K562 (cell line): ENCODE results near the gene ATXN7L2. TPM values are rescaled to one million over a fixed set of nuclear protein-coding genes. Genes with fewer than 3 reads are reported as not detected.
"Not testable (repeated sequence)": the region's sequence is repeated elsewhere in the genome, so short reads cannot be mapped to it uniquely, and the experiment has no call there.

ENCODE experiments used
- ATAC-seq: fragments of 200-7000 bp; cut with Tn5 transposase; 3 replicates; pipeline ENCODE4 v1.9.1; 2020; ENCODE audit warnings: moderate library complexity
- BruUV-seq: library from RNA; stranded (reverse); fragments of 400-500 nt; replicated peaks from 2 replicates; lab custom pipeline; 2021; lab: Mats Ljungman, UMichigan
- CTCF ChIA-PET: fragments of 300-600 bp; formaldehyde crosslinking; extraction: SDS; loops from one replicate; lab custom pipeline; 2021; ENCODE audit warnings: low intra/inter-chr PET ratio; lab: Yijun Ruan, JAX
- POLR2A ChIA-PET: fragments of 300-600, 350-650 bp; sonication (Branson Sonifier 250); formaldehyde crosslinking; extraction: SDS; loops from one replicate; lab custom pipeline; 2021; ENCODE audit warnings: antibody characterized with exemption, inconsistent platforms; lab: Yijun Ruan, JAX
- DNase-seq, 4 experiments: peaks; one replicate each; pipeline versions ENCODE4 v3.0.0 to v3.0.0-alpha.2; 2011 to 2018; ENCODE audit warnings: low spot score in 3 of 4, mixed read lengths in 3 of 4; ENCODE audit errors: extremely low read depth in 1 of 4
- FAIRE-seq: peaks from 2 replicates; lab custom pipeline; 2011; peaks lifted over from hg19 to GRCh38; lab: Jason Lieb, UNC
- H2AFZ ChIP-seq: 2 replicates; pipeline ENCODE4 v1.6.0; 2011; ENCODE audit warnings: low read depth, low read length, control low read depth, inconsistent platforms
- H3K27ac ChIP-seq: fragments of 200-600 bp; 3 replicates; pipeline ENCODE4 v1.8.0; 2011; ENCODE audit warnings: low read depth, mild to moderate bottlenecking, control low read depth, inconsistent platforms, low read length, moderate library complexity, mixed read lengths; ENCODE audit errors: extremely low read depth
- H3K27me3 ChIP-seq, 2 experiments: fragments of 300-600 bp in 1 of 2; 2 replicates in 1 of 2; 3 replicates in 1 of 2; pipeline versions ENCODE4 v1.6.0 to v1.8.0; 2011; ENCODE audit warnings: inconsistent platforms in 2 of 2, low read length in 2 of 2, mild to moderate bottlenecking in 1 of 2, mixed read lengths in 1 of 2, moderate library complexity in 1 of 2; ENCODE audit not compliant: control insufficient read depth in 2 of 2, insufficient read depth in 2 of 2
- H3K36me3 ChIP-seq: fragments of 300-600 bp; 3 replicates; pipeline ENCODE4 v1.8.0; 2011; ENCODE audit warnings: mild to moderate bottlenecking, low read length, inconsistent platforms; ENCODE audit not compliant: control insufficient read depth, insufficient read depth
- H3K4me1 ChIP-seq, 2 experiments: fragments of 200-600 bp in 1 of 2; replicated peaks in 1 of 2; 2 replicates in 1 of 2; 3 replicates in 1 of 2; pipeline versions ENCODE4 v1.5.1 to v1.8.0; 2011; ENCODE audit warnings: inconsistent platforms in 2 of 2, low read length in 2 of 2, mild to moderate bottlenecking in 1 of 2, mixed read lengths in 1 of 2, moderate library complexity in 1 of 2; ENCODE audit not compliant: control insufficient read depth in 2 of 2, insufficient read depth in 2 of 2
- H3K4me2 ChIP-seq: 2 replicates; pipeline ENCODE4 v1.6.1; 2011; ENCODE audit warnings: low read length, control low read depth, inconsistent platforms, mixed read lengths; ENCODE audit not compliant: insufficient read depth
- H3K4me3 ChIP-seq: fragments of 200-600 bp; sonication (generic), shearing (Covaris generic); 2 replicates; pipeline ENCODE4 v1.5.1; 2016; ENCODE audit warnings: control low read depth, inconsistent platforms
- H3K79me2 ChIP-seq: fragments of 200-600 bp; 3 replicates; pipeline ENCODE4 v1.8.0; 2011; ENCODE audit warnings: low read length, inconsistent platforms; ENCODE audit not compliant: control insufficient read depth, insufficient read depth
- H3K9ac ChIP-seq, 2 experiments: 2 replicates each; pipeline versions ENCODE4 v1.6.0 to v1.6.1; 2011; ENCODE audit warnings: low read depth in 2 of 2, low read length in 2 of 2, control low read depth in 1 of 2, inconsistent platforms in 1 of 2, mild to moderate bottlenecking in 1 of 2, mixed read lengths in 1 of 2; ENCODE audit not compliant: insufficient read depth in 1 of 2
- H3K9me1 ChIP-seq: one replicate; pipeline ENCODE4 v1.6.0; 2011; ENCODE audit warnings: inconsistent platforms, mild to moderate bottlenecking, low read length, moderate library complexity; ENCODE audit not compliant: control insufficient read depth, insufficient read depth
- H3K9me3 ChIP-seq: replicated peaks from 2 replicates; pipeline ENCODE4 v1.5.1; 2011; ENCODE audit warnings: low read depth, low read length, inconsistent platforms; ENCODE audit not compliant: control insufficient read depth, insufficient read depth
- H4K20me1 ChIP-seq: replicated peaks from 2 replicates; pipeline ENCODE4 v1.6.1; 2011; ENCODE audit warnings: low read length, inconsistent platforms, mixed read lengths; ENCODE audit not compliant: control insufficient read depth, insufficient read depth
- C11orf30 ChIP-seq: fragments of 450-650 bp; IDR thresholded peaks from 2 replicates; pipeline ENCODE4 v1.6.1; 2016; ENCODE audit warnings: low read depth, mild to moderate bottlenecking
- CBFA2T3 ChIP-seq: fragments of 450-650 bp; IDR thresholded peaks from 2 replicates; pipeline ENCODE4 v1.6.1; 2017
- MAFG ChIP-seq: fragments of 450-650 bp; conservative IDR thresholded peaks from 2 replicates; pipeline ENCODE4 v1.6.1; 2016; ENCODE audit warnings: missing genetic modification characterization, missing compliant biosample characterization
- MAFK ChIP-seq: IDR thresholded peaks from 2 replicates; pipeline ENCODE4 v1.6.1; 2011; ENCODE audit warnings: low read length, improper control_type of control experiment
- NR2F6 ChIP-seq: fragments of 450-650 bp; formaldehyde crosslinking; IDR thresholded peaks from 2 replicates; pipeline ENCODE4 v1.4.0; 2020; ENCODE audit warnings: mild to moderate bottlenecking
- SIN3B ChIP-seq: fragments of 450-650 bp; IDR thresholded peaks from 2 replicates; pipeline ENCODE4 v1.6.1; 2017; ENCODE audit warnings: low read depth, mild to moderate bottlenecking, moderate library complexity
- ZNF316 ChIP-seq: fragments of 450-650 bp; IDR thresholded peaks from 2 replicates; pipeline ENCODE4 v1.6.1; 2016
- WGBS: fragments of 100-300 bp; shearing (Covaris generic); methylation state at CpG from one replicate; pipeline ENCODE4 v1.1.6; 2016; ENCODE audit warnings: low coverage, mixed read lengths; ENCODE audit not compliant: insufficient coverage; ENCODE audit errors: missing lambda C conversion rate; 5-methylcytosine and 5-hydroxymethylcytosine counted together
- in situ Hi-C: fragments of 300-500 bp; cut with MboI; formaldehyde crosslinking; loops from 4 replicates; pipeline ENCODE4 v1.15.0; 2018; ENCODE audit warnings: inconsistent platforms, mixed read lengths
- intact Hi-C: fragments of 100-400 bp; cut with micrococcal nuclease; formaldehyde crosslinking; loops from 2 replicates; pipeline ENCODE4 v1.14.2; 2022
- polyA plus RNA-seq, 8 experiments: library from polyadenylated mRNA; depleted of rRNA in 4 of 8; stranded (reverse) in 5 of 8; unstranded in 3 of 8; fragments of >200 nt; fragmentation: Nextera tagmentation in 2 of 8; fragmentation: Illumina TruSeq in 1 of 8; extraction: Ambion mirVana in 2 of 8; extraction: Trizol in 1 of 8; gene quantifications; 2 replicates each; pipeline versions ENCODE4 v1.2.1 to v1.2.3, GENCODE V29; 2011 to 2014; ENCODE audit warnings: inconsistent platforms in 1 of 8, missing spikeins in 1 of 8
- total RNA-seq, 7 experiments: library from RNA; depleted of rRNA in 6 of 7; stranded (reverse); fragments of >200 nt in 6 of 7; fragmentation: Illumina TruSeq in 2 of 7; extraction: Trizol in 2 of 7; gene quantifications; 2 replicates each; pipeline versions ENCODE4 v1.2.1 to v1.2.3, GENCODE V29; 2011 to 2021; ENCODE audit warnings: low replicate concordance in 1 of 7

ATXN7L2 gene
- total and polyA plus RNA-seq, 9 of the 15 experiments (the other 6 are each of a cell fraction or from before 2014, with no cell fraction given), result 0.21 to 10.4 (median 5.8) TPM

DNA sequence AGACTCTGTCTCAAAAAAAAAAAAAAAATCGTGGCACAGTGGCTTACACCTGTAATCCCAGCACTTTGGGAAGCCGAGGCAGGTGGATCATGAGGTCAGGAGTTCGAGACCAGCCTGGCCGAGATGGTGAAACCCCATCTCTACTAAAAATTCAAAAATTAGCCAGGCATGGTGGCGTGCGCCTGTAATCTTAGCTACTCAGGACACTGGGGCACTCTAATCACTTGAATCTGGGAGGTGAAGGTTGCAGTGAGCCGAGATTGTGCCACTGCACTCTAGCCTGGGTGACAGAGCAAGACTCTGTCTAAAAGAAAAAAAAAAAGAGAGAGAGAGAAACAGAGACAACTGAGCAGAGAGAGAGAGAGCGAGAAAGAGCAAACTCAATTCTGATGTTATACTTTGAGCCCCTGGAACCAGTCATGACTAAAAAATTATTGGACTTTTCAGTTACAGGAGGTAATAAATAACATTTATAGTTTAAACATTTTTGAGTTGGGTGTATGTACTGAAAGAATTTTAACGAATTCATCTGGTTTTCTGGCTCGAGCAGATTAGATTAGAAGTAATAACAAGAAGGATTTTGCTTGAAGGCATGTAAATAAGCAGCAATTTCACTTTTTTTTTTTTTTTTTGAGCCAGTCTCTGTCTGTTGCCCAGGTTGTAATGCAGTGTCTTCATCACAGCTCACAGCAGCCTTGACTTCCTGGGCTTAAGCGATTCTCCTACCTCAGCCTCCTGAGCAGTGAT is 37.6 kb upstream of the ATXN7L2 start:
- intact Hi-C loops, DNase-seq: not testable (repeated sequence)
- POLR2A ChIA-PET, result interaction anchor here (0.6 kb wide), 1 partner anchor 8 kb away, joined by 3 read pairs; no protein-coding TSS in a partner anchor

DNA sequence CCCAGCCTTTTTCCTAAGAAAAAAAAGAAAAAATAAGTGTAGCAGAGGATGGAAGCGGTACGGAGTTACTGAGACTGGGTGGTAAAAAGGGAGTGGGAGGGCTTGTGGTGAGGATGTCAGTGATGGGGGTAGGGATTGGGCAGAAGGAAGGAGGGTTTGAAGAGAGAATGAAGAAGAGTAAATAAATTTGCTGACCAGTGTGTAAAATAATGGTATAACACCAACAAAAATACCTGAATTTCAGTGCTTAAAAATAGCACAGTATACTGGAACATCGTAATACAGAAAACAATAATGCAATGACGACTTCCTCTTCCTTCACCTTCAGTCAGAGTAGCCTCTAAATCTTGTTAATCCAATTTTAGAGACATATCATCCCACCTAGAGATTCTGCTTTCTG is 36.2 kb upstream of the ATXN7L2 start:
- no peaks in the 10 kb centered on the region for H3K79me2 ChIP-seq
- 3% methylated on average over 4 of the region's 4 CpGs for WGBS
- H2AFZ ChIP-seq, result peak overlapping the region; percentile 35
- TF ChIP-seq ZNF316 (peak; percentile 89), MAFG (peak; percentile 34; the same call in 1 of the 2 replicates), C11orf30 (peak; percentile 74), NR2F6 (CRISPR knock-in tag) (no peak), MAFK (peak; percentile 30; the same call in 1 of the 2 replicates), SIN3B (no peak)
- ATAC-seq (no peak), FAIRE-seq (no peak), DNase-seq (no peak)
- no peak overlapping the region for H3K27ac ChIP-seq
- H3K4me1 ChIP-seq, result no peaks in the 10 kb centered on the region; a peak in 1 of 5 replicates
- intact Hi-C loops (no loop called here), in situ Hi-C loops (no loop called here)
- no TSS peak for BruUV-seq
- no peaks in the 10 kb centered on the region for H3K9me1 ChIP-seq
- H3K4me3 ChIP-seq, result no peak overlapping the region
- CTCF ChIA-PET, result interaction anchor here (0.6 kb wide), 1 partner anchor 564 kb away, joined by 3 read pairs; no protein-coding TSS in a partner anchor
- no peaks in the 10 kb centered on the region for H4K20me1 ChIP-seq
- H3K4me2 ChIP-seq, result no peak overlapping the region
- H3K27me3 ChIP-seq, result peaks cover 6 to 11% of the 10 kb centered on the region in 2 experiments; a peak in 3 of 5 replicates
- H3K9me3 ChIP-seq, result no peaks in the 10 kb centered on the region
- no peak overlapping the region for H3K9ac ChIP-seq
- POLR2A ChIA-PET, result no interaction called here
- H3K36me3 ChIP-seq, result no peaks in the 10 kb centered on the region

More for the DNA sequence above, 37.6 kb upstream of the ATXN7L2 start:
- peak; percentile 20; the same call in 1 of the 2 replicates for TF ChIP-seq CBFA2T3
- FAIRE-seq, in situ Hi-C loops, H3K36me3 ChIP-seq, H4K20me1 ChIP-seq, H3K4me2 ChIP-seq, H3K27ac ChIP-seq, H3K9me1 ChIP-seq, H3K4me1 ChIP-seq, H3K9ac ChIP-seq, ATAC-seq, BruUV-seq, H3K9me3 ChIP-seq, H3K4me3 ChIP-seq, H2AFZ ChIP-seq, H3K79me2 ChIP-seq: not testable (repeated sequence)
- WGBS, result 5% methylated on average over 11 of the region's 11 CpGs
- H3K27me3 ChIP-seq, result peaks cover 6 to 11% of the 10 kb centered on the region in 2 experiments; a peak in 3 of 5 replicates
- CTCF ChIA-PET, result interaction anchor here (0.9 kb wide), 1 partner anchor 88 kb away, joined by 3 read pairs; no protein-coding TSS in a partner anchor
